Endothelial cell of umbilical vein (primary cell): ENCODE measurements around the gene IQCC. TPM values are rescaled to one million over a fixed set of nuclear protein-coding genes. Genes with fewer than 3 reads are reported as not detected.

Experiments used
- Bru-seq: library from RNA; stranded (reverse); fragments of 400-500 nt; gene quantifications from one replicate; lab custom pipeline; 2021; lab: Mats Ljungman, UMichigan
- BruChase-seq, 2 experiments: library from RNA; stranded (reverse); fragments of 400-500 nt; gene quantifications; one replicate each; lab custom pipeline; 2021; lab: Mats Ljungman, UMichigan
- BruUV-seq: library from RNA; stranded (reverse); fragments of 400-500 nt; replicated peaks from 2 replicates; lab custom pipeline; 2021; lab: Mats Ljungman, UMichigan
- CTCF ChIA-PET: fragments of 300-600, 350-600 bp; sonication (Branson Sonifier 250); formaldehyde crosslinking; loops from one replicate; lab custom pipeline; 2021; ENCODE audit warnings: antibody characterized with exemption, inconsistent platforms; lab: Charles Lee
- POLR2A ChIA-PET: fragments of 300-600, 350-600 bp; sonication (Branson Sonifier 250); formaldehyde crosslinking; loops from one replicate; lab custom pipeline; 2021; ENCODE audit warnings: antibody characterized with exemption, inconsistent platforms; lab: Charles Lee
- DNase-seq: peaks from one replicate; pipeline ENCODE4 v3.0.0-alpha.2; 2011; ENCODE audit warnings: low read depth, low spot score
- FAIRE-seq: peaks from 2 replicates; lab custom pipeline; 2011; peaks lifted over from hg19 to GRCh38; lab: Jason Lieb, UNC
- H2AFZ ChIP-seq: 2 replicates; pipeline ENCODE4 v1.6.0; 2012; ENCODE audit warnings: low read depth, low read length, control low read depth, inconsistent platforms
- H3K27ac ChIP-seq: 2 replicates; pipeline ENCODE4 v1.5.1; 2011; ENCODE audit warnings: low read depth, mild to moderate bottlenecking, control low read depth, low read length, moderate library complexity; ENCODE audit not compliant: insufficient read depth
- H3K27me3 ChIP-seq, 2 experiments: 2 replicates each; pipeline versions ENCODE4 v1.6.0 to v1.6.1; 2011; ENCODE audit warnings: low read length in 2 of 2, mixed read lengths in 1 of 2; ENCODE audit not compliant: control insufficient read depth in 2 of 2, insufficient read depth in 2 of 2
- H3K36me3 ChIP-seq, 2 experiments: 2 replicates in 1 of 2; 3 replicates in 1 of 2; pipeline ENCODE4 v1.5.1; 2011; ENCODE audit warnings: low read length in 2 of 2, mild to moderate bottlenecking in 1 of 2, moderate library complexity in 1 of 2; ENCODE audit not compliant: control insufficient read depth in 2 of 2, insufficient read depth in 2 of 2; ENCODE audit errors: extremely low read depth in 1 of 2
- H3K4me1 ChIP-seq: 3 replicates; pipeline ENCODE4 v1.5.1; 2011; ENCODE audit warnings: mild to moderate bottlenecking, low read length; ENCODE audit not compliant: control insufficient read depth, insufficient read depth; ENCODE audit errors: extremely low read depth
- H3K4me2 ChIP-seq: 2 replicates; pipeline ENCODE4 v1.6.1; 2011; ENCODE audit warnings: low read length, control low read depth, mixed read lengths; ENCODE audit not compliant: insufficient read depth
- H3K4me3 ChIP-seq, 3 experiments: fragments of 200-600 bp in 1 of 3; sonication (generic), shearing (Covaris generic) in 1 of 3; replicated peaks in 1 of 3; 2 replicates each; pipeline ENCODE4 v1.5.1; 2011 to 2016; ENCODE audit warnings: control low read depth in 3 of 3, low read length in 3 of 3, mild to moderate bottlenecking in 2 of 3, inconsistent platforms in 1 of 3, low read depth in 1 of 3, moderate library complexity in 1 of 3; ENCODE audit not compliant: insufficient read depth in 1 of 3
- H3K79me2 ChIP-seq: 2 replicates; pipeline ENCODE4 v1.6.0; 2012; ENCODE audit warnings: low read length, inconsistent platforms; ENCODE audit not compliant: control insufficient read depth, insufficient read depth
- H3K9ac ChIP-seq: replicated peaks from 2 replicates; pipeline ENCODE3; 2011; ENCODE audit warnings: low read length, control low read depth; ENCODE audit not compliant: insufficient read depth; ENCODE audit errors: extremely low read depth
- H3K9me1 ChIP-seq: replicated peaks from 3 replicates; pipeline ENCODE4 v1.6.0; 2011; ENCODE audit warnings: mild to moderate bottlenecking, low read length; ENCODE audit not compliant: control insufficient read depth, insufficient read depth; ENCODE audit errors: extremely low read depth
- H3K9me3 ChIP-seq: replicated peaks from 2 replicates; pipeline ENCODE4 v1.5.1; 2012; ENCODE audit warnings: low read length, inconsistent platforms; ENCODE audit not compliant: control insufficient read depth, insufficient read depth
- H4K20me1 ChIP-seq: replicated peaks from 2 replicates; pipeline ENCODE3; 2011; ENCODE audit warnings: mild to moderate bottlenecking, low read length; ENCODE audit not compliant: control insufficient read depth, insufficient read depth; ENCODE audit errors: extremely low read depth
- FOS ChIP-seq: IDR thresholded peaks from 2 replicates; pipeline ENCODE4 v1.6.1; 2011; ENCODE audit warnings: mild to moderate bottlenecking, low read length, moderate library complexity, borderline replicate concordance; ENCODE audit not compliant: insufficient read depth
- MYC ChIP-seq: IDR thresholded peaks from one replicate; pipeline ENCODE4 v1.6.1; 2011; ENCODE audit warnings: mild to moderate bottlenecking, low read depth, low read length
- POLR2A ChIP-seq: IDR thresholded peaks from 2 replicates; pipeline ENCODE4 v1.6.1; 2012; ENCODE audit warnings: low read depth, mild to moderate bottlenecking, control low read depth, low read length
- POLR2AphosphoS5 ChIP-seq: IDR thresholded peaks from 2 replicates; pipeline ENCODE4 v1.6.1; 2012; ENCODE audit warnings: low read depth, mild to moderate bottlenecking, control low read depth, low read length, moderate library complexity; ENCODE audit not compliant: insufficient read depth
- dilution Hi-C: fragments of 300-500 bp; cut with MboI; formaldehyde crosslinking; loops from one replicate; pipeline ENCODE4 v1.15.0; 2019; ENCODE audit warnings: low sequenced_read_pairs; ENCODE audit not compliant: extremely low pct_ligation_motif_present
- intact Hi-C: fragments of 100-400 bp; cut with micrococcal nuclease; formaldehyde crosslinking; loops from one replicate; pipeline ENCODE4 v1.10.0; 2022
- long read RNA-seq: library from polyadenylated mRNA; stranded (forward); transcript quantifications from one replicate; pipeline ENCODE4 v2.0.0, GENCODE V29; 2021
- polyA minus RNA-seq, 3 experiments: library from RNA; depleted of rRNA, polyadenylated mRNA; stranded (reverse); fragments of >200 nt; gene quantifications; 1 replicate in 1 of 3; 2 replicates in 2 of 3; pipeline ENCODE4 v1.2.3, GENCODE V29; 2011
- polyA plus RNA-seq, 4 experiments: library from polyadenylated mRNA; depleted of rRNA in 3 of 4; stranded (reverse) in 3 of 4; unstranded in 1 of 4; fragments of >200 nt; gene quantifications; 2 replicates each; pipeline versions ENCODE4 v1.2.1 to v1.2.3, GENCODE V29; 2011 to 2012; ENCODE audit warnings: missing spikeins in 1 of 4
- total RNA-seq: library from RNA; stranded (reverse); gene quantifications from 2 replicates; pipeline ENCODE4 v1.2.3, GENCODE V29; 2021
- TF ChIP-seq, protein P1 (sequence below): IDR thresholded peaks from 2 replicates; pipeline ENCODE4 v1.6.1; 2011; ENCODE audit not compliant: insufficient read depth, insufficient read length

IQCC gene
- total RNA-seq (1.8 and 2.2 TPM in 2 replicates), polyA plus RNA-seq (1.1 and 1.3 TPM in 2 replicates), polyA minus RNA-seq (0.63 and 1.9 TPM in 2 replicates), Bru-seq, nascent RNA (percentile 43 among the genes with signal in this experiment), BruChase-seq, experiment 1, labeled RNA remaining after a 6-hour chase (percentile 43 among the genes with signal in this experiment), BruChase-seq, experiment 2, labeled RNA remaining after a 2-hour chase (percentile 42 among the genes with signal in this experiment)
- 1.2 and 1.4 TPM in 2 replicates for polyA plus RNA-seq (2011; cell fraction: cytosol; rRNA removed)
- polyA plus RNA-seq (2011; cell fraction: nucleus; rRNA removed): 1.8 and 2.0 TPM in 2 replicates
- polyA plus RNA-seq (2012): 1.0 and 1.2 TPM in 2 replicates
- polyA minus RNA-seq (2011; cell fraction: cytosol; rRNA and poly(A)+ RNA removed): 4.3 TPM
- polyA minus RNA-seq (2011; cell fraction: nucleus; rRNA and poly(A)+ RNA removed): 0.82 and 1.3 TPM in 2 replicates
- long read RNA-seq, partial matches to known transcripts: 0 of 12 reads
- long read RNA-seq, other reads (novel, unspliced or antisense): 11 of 12 reads

- POLR2A ChIA-PET: interaction anchor here (0.6 to 1.7 kb wide), 3 partner anchors 56 to 189 kb away, joined by 3 to 4 read pairs (median 3); partner anchors contain the start of gene MARCKSL1
- FAIRE-seq: peak; percentile 84
Observed at GRCh38 chr1:32205401-32206370, at the start of gene IQCC. Gene IQCC (plus strand): TSS chr1:32205671. CDS start chr1:32205682, 11 bp downstream.

More at GRCh38 chr1:32205401-32206370, at the start of gene IQCC:
- Histone ChIP-seq H3K36me3 (no peaks in the 10 kb centered on the region), H3K27me3 (no peaks in the 10 kb centered on the region), H3K4me1 (peaks cover 27% of the 10 kb centered on the region), H3K9me1 (no peaks in the 10 kb centered on the region), H3K4me3 (peak within 1 kb of the TSS; percentile 53 to 68 (median 68)), H4K20me1 (no peaks in the 10 kb centered on the region), H3K9me3 (no peaks in the 10 kb centered on the region), H3K4me2 (peak within 1 kb of the TSS; percentile 85), H3K27ac (peak within 1 kb of the TSS; percentile 19), H3K79me2 (no peaks in the 10 kb centered on the region), H3K9ac (peak within 1 kb of the TSS; percentile 83), H2AFZ (peak within 1 kb of the TSS; percentile 96)
- intact Hi-C loops: no loop called here
- CTCF ChIA-PET: interaction anchor here (0.6 to 3.4 kb wide), 5 partner anchors 10 to 195 kb away, joined by 3 to 25 read pairs (median 4); no protein-coding TSS in a partner anchor
- BruUV-seq: TSS peak; percentile 75
- dilution Hi-C loops: no loop called here
- TF ChIP-seq POLR2A: peak; percentile 86
- no peak for TF ChIP-seq FOS
- TF ChIP-seq MYC: no peak
- TF ChIP-seq, protein P1, sequence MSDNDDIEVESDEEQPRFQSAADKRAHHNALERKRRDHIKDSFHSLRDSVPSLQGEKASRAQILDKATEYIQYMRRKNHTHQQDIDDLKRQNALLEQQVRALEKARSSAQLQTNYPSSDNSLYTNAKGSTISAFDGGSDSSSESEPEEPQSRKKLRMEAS: peak; percentile 30
- TF ChIP-seq POLR2AphosphoS5: peak; percentile 92
- peak; percentile 82 for DNase-seq
